Measurements from ENCODE around the gene NOTCH2.

DNA sequence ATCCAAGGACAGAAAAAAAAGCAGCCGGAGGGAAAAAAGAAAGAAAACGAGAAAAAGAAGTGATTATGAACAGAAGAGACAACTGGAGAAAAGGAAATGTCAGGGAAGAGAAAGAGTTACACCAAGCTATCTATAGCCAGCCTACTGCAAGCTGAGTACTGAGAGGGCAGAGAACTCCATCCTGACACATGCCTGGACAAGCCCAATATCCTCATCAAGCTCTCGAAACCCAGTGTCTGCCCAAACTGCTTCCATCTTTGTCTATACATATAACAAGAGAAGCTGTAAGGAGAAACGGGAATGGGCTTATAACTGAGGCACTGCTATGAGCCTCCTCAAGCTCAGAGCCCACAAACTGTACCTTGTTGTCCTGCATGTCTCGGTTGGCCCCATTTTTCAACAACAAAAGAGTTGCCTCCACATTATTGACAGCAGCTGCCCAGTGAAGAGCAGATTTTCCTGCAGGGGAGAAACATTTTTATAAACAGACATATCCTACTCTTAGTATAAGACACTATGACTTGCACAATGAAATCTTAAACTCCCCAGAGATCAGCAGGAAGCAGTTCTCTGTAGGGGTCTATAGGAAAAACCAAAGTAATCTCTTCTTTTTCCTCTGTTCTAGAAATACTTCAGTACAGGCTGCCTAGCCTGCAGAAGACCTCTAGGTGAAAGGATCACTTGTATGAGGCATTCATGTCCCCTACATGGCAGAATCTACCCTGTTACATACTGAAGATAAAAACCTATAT lies 152.0 kb downstream of the NOTCH2 start:
- TF ChIP-seq, protein P1, sequence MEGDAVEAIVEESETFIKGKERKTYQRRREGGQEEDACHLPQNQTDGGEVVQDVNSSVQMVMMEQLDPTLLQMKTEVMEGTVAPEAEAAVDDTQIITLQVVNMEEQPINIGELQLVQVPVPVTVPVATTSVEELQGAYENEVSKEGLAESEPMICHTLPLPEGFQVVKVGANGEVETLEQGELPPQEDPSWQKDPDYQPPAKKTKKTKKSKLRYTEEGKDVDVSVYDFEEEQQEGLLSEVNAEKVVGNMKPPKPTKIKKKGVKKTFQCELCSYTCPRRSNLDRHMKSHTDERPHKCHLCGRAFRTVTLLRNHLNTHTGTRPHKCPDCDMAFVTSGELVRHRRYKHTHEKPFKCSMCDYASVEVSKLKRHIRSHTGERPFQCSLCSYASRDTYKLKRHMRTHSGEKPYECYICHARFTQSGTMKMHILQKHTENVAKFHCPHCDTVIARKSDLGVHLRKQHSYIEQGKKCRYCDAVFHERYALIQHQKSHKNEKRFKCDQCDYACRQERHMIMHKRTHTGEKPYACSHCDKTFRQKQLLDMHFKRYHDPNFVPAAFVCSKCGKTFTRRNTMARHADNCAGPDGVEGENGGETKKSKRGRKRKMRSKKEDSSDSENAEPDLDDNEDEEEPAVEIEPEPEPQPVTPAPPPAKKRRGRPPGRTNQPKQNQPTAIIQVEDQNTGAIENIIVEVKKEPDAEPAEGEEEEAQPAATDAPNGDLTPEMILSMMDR (IDR thresholded peaks at IDR 0.05 in 4 of 5, conservative IDR thresholded peaks at IDR 0.05 in 1 of 5) = no peak
- no peak for TF ChIP-seq POLR2A (IDR thresholded peaks at IDR 0.05)

All from gastrocnemius medialis (tissue), 4 donors.